Measurements from ENCODE around the gene OVOL1. TPM values are rescaled to one million over a fixed set of nuclear protein-coding genes. Genes with fewer than 3 reads are reported as not detected.

OVOL1 gene
- total and polyA plus RNA-seq, 2 of the 13 experiments (the other 11 are each of a cell fraction or from before 2014, with no cell fraction given) = 0.01 TPM; not detected in 1

DNA sequence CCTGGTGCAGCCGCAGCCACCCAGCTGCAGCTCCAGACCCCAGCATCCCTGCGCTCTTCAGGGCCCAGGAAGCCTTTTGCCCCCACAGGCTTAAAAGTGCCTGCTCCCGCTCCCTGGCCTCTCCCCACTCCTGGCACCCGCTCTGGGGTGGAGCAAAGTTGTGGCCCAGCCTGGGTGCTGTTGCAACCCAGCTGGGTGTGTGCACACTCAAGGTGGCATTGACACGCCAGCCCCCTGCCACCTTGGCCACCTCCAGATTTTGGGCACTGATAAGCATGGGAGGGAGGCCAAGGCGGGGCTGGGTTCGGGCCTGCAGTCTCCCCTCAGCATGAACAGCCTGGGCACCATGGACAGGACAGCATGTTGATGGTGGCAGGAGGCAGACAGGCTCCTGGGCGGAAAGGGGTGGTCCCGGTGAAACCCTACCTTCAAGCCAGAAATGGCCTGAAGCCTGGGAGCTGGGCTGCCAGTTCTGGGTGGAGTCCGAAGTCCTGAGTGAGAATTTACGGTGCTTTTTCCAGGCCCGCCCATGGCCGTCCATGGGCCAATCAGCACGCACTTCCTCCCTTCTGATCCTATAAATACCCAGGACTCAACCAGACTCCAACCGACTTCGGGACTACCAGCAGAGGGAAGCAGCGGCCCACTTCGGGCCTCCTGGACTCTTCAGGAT is 42.7 kb upstream of the OVOL1 start:
- no peaks in the 10 kb centered on the region for H4K20me1 ChIP-seq (ENCODE audit: insufficient read depth, low read length)
- no peak overlapping the region for H3K27ac ChIP-seq (ENCODE audit: extremely low read length, insufficient read depth, low read length)
- no TSS peak for BruUV-seq (replicated peaks)
- no peaks in the 10 kb centered on the region for H3K36me3 ChIP-seq (replicated peaks in 1 of 2; ENCODE audit: control insufficient read depth in 1 of 2, insufficient read depth in 2 of 2, low read length in 2 of 2)
- 35% methylated on average over 11 of the region's 18 CpGs for WGBS (ENCODE audit: low lambda C conversion rate)
- in situ Hi-C loops (cut with HindIII; ENCODE audit: extremely low pct_ligation_motif_present, low pct_unique_long_range_greater_than_20kb) = loop anchor here (5.0 kb wide), 1 partner anchor 73 kb away; no protein-coding TSS in a partner anchor
- intact Hi-C loops (cut with micrococcal nuclease; ENCODE audit: unreplicated experiment) = loop anchor here (1.0 kb wide), 1 partner anchor 74 kb away; no protein-coding TSS in a partner anchor
- peaks cover 8% of the 10 kb centered on the region for H3K4me1 ChIP-seq (ENCODE audit: insufficient read depth, low read length)
- H3K79me2 ChIP-seq (ENCODE audit: insufficient read depth, low read length) = no peaks in the 10 kb centered on the region
- no peak overlapping the region for H2AFZ ChIP-seq (ENCODE audit: low read length)
- H3K4me3 ChIP-seq (replicated peaks in 1 of 3; ENCODE audit: insufficient read depth in 1 of 3, low read depth in 2 of 3, low read length in 3 of 3) = peak overlapping the region in 1 of 3 experiments; percentile 56; a peak in 3 of 6 replicates
- DNase-seq (ENCODE audit: low spot score) = peak; percentile 82
- H3K27me3 ChIP-seq (ENCODE audit: control insufficient read depth in 1 of 2, insufficient read depth in 2 of 2, low read length in 2 of 2) = no peaks in the 10 kb centered on the region
- ChIA-PET CTCF (ENCODE audit: low intra/inter-chr PET ratio, low total read pairs) (interaction anchor here (1.2 to 2.5 kb wide), 7 partner anchors 26 to 245 kb away, joined by 3 to 57 read pairs (median 9); partner anchors contain the start of genes AP5B1, FIBP and KAT5), POLR2A (interaction anchor here (0.6 to 2.5 kb wide), 11 partner anchors 20 to 236 kb away, joined by 3 to 15 read pairs (median 6); partner anchors contain the start of genes AP5B1, CCDC85B, KAT5 and MUS81)
- FAIRE-seq = peak; percentile 88
- H3K9ac ChIP-seq (ENCODE audit: insufficient read depth, low read depth, low read length) = peak overlapping the region; percentile 32; the same call in 1 of the 2 replicates
- no peaks in the 10 kb centered on the region for H3K9me3 ChIP-seq (ENCODE audit: low read length)
- peak overlapping the region; percentile 77 for H3K4me2 ChIP-seq (ENCODE audit: low read depth, low read length)
- ATAC-seq = peak; percentile 98
- TF ChIP-seq ZNF138 (CRISPR knock-in tag; IDR thresholded peaks at IDR 0.05; ENCODE audit: low read depth) = 0 out of 2 replicates have a peak, but pooled peaks have one; percentile 37
- TF ChIP-seq ZNF143 (CRISPR knock-in tag; IDR thresholded peaks at IDR 0.05) = 0 out of 2 replicates have a peak, but pooled peaks have one; percentile 32
- TF ChIP-seq ISL2 (CRISPR knock-in tag; IDR thresholded peaks at IDR 0.05) = no peak
- no peak for TF ChIP-seq ZBTB3 (CRISPR knock-in tag; IDR thresholded peaks at IDR 0.05; ENCODE audit: borderline replicate concordance, low read depth)
- TF ChIP-seq ZNF800 (CRISPR knock-in tag; IDR thresholded peaks at IDR 0.05) = no peak
- peak; percentile 28 to 60; a peak in 3 of 4 replicates for TF ChIP-seq POLR2A (IDR thresholded peaks at IDR 0.05; ENCODE audit: insufficient read depth in 1 of 2, low read depth in 2 of 2, low read length in 2 of 2)
- TF ChIP-seq ZNF687 (CRISPR knock-in tag; IDR thresholded peaks at IDR 0.05) = peak; percentile 38
- TF ChIP-seq ZSCAN31 (CRISPR knock-in tag; IDR thresholded peaks at IDR 0.05; ENCODE audit: low read depth) = peak; percentile 33; the same call in 1 of the 2 replicates
- no peak for TF ChIP-seq ZNF629 (CRISPR knock-in tag; conservative IDR thresholded peaks at IDR 0.05)
- TF ChIP-seq KDM3A (CRISPR knock-in tag; IDR thresholded peaks at IDR 0.05; ENCODE audit: low read depth) = 0 out of 2 replicates have a peak, but pooled peaks have one; percentile 40
- TF ChIP-seq GATAD1 (CRISPR knock-in tag; IDR thresholded peaks at IDR 0.05) = peak; percentile 55; the same call in 1 of the 2 replicates
- TF ChIP-seq ZNF33A (CRISPR knock-in tag; IDR thresholded peaks at IDR 0.05; ENCODE audit: borderline replicate concordance) = 0 out of 2 replicates have a peak, but pooled peaks have one; percentile 50
- no peak for TF ChIP-seq ZIK1 (CRISPR knock-in tag; IDR thresholded peaks at IDR 0.05; ENCODE audit: borderline replicate concordance, low read depth)
- TF ChIP-seq SALL2 (CRISPR knock-in tag; IDR thresholded peaks at IDR 0.05) = no peak
- TF ChIP-seq NCOR1 (IDR thresholded peaks at IDR 0.05; ENCODE audit: borderline replicate concordance, low read length) = no peak
- peak; percentile 57 for TF ChIP-seq XRCC5 (optimal IDR thresholded peaks at IDR 0.05; ENCODE audit: low read length)
- TF ChIP-seq REPIN1 (CRISPR knock-in tag; IDR thresholded peaks at IDR 0.05; ENCODE audit: borderline replicate concordance, low read depth) = peak; percentile 20; the same call in 1 of the 2 replicates
- TF ChIP-seq HOXA7 (CRISPR knock-in tag; IDR thresholded peaks at IDR 0.05) = no peak

Data from HepG2 (cell line).